Keratinocyte (primary cell): ENCODE data around the gene OR2AJ1. TPM values are rescaled to one million over a fixed set of nuclear protein-coding genes. Genes with fewer than 3 reads are reported as not detected.

ENCODE experiments used
- DNase-seq: peaks from one replicate; pipeline ENCODE4 v3.0.0-alpha.2; 2011; ENCODE audit warnings: low read depth, missing footprints, low spot score
- FAIRE-seq: peaks from 2 replicates; lab custom pipeline; 2011; peaks lifted over from hg19 to GRCh38; lab: Jason Lieb, UNC
- H2AFZ ChIP-seq: 2 replicates; pipeline ENCODE4 v1.6.0; 2012; ENCODE audit warnings: low read length, control low read depth, inconsistent platforms; ENCODE audit not compliant: control insufficient read depth
- H3K27ac ChIP-seq: 2 replicates; pipeline ENCODE4 v1.5.1; 2011; ENCODE audit warnings: low read length; ENCODE audit not compliant: control insufficient read depth, insufficient read depth
- H3K27me3 ChIP-seq: 3 replicates; pipeline ENCODE4 v1.6.0; 2011; ENCODE audit warnings: low read length; ENCODE audit not compliant: control insufficient read depth, insufficient read depth; ENCODE audit errors: extremely low read depth
- H3K36me3 ChIP-seq, 2 experiments: 2 replicates in 1 of 2; 3 replicates in 1 of 2; pipeline ENCODE4 v1.5.1; 2011; ENCODE audit warnings: low read length in 2 of 2, mild to moderate bottlenecking in 1 of 2; ENCODE audit not compliant: control insufficient read depth in 2 of 2, insufficient read depth in 2 of 2; ENCODE audit errors: extremely low read depth in 1 of 2
- H3K4me1 ChIP-seq: 3 replicates; pipeline ENCODE4 v1.5.1; 2011; ENCODE audit warnings: low read length; ENCODE audit not compliant: control insufficient read depth, insufficient read depth; ENCODE audit errors: extremely low read depth
- H3K4me2 ChIP-seq: 3 replicates; pipeline ENCODE4 v1.6.0; 2011; ENCODE audit warnings: low read depth, low read length; ENCODE audit not compliant: control insufficient read depth, insufficient read depth; ENCODE audit errors: extremely low read depth
- H3K4me3 ChIP-seq, 3 experiments: fragments of 200-600 bp in 1 of 3; sonication (generic) in 1 of 3; 2 replicates in 2 of 3; 3 replicates in 1 of 3; pipeline ENCODE4 v1.5.1; 2011 to 2016; ENCODE audit warnings: low read length in 3 of 3, mild to moderate bottlenecking in 3 of 3, control low read depth in 2 of 3, inconsistent platforms in 1 of 3, low read depth in 1 of 3, mixed read lengths in 1 of 3, mixed run types in 1 of 3, moderate library complexity in 1 of 3; ENCODE audit not compliant: control insufficient read depth in 2 of 3, insufficient read depth in 2 of 3; ENCODE audit errors: extremely low read depth in 1 of 3
- H3K79me2 ChIP-seq: 2 replicates; pipeline ENCODE4 v1.6.0; 2012; ENCODE audit warnings: low read length; ENCODE audit not compliant: control insufficient read depth, insufficient read depth
- H3K9ac ChIP-seq: 3 replicates; pipeline ENCODE4 v1.6.0; 2011; ENCODE audit warnings: low read length; ENCODE audit not compliant: control insufficient read depth, insufficient read depth; ENCODE audit errors: extremely low read depth
- H3K9me1 ChIP-seq: 3 replicates; pipeline ENCODE4 v1.6.0; 2011; ENCODE audit warnings: low read length; ENCODE audit not compliant: control insufficient read depth, insufficient read depth; ENCODE audit errors: extremely low read depth
- H3K9me3 ChIP-seq: 2 replicates; pipeline ENCODE4 v1.5.1; 2012; ENCODE audit warnings: low read depth, low read length; ENCODE audit not compliant: control insufficient read depth
- H4K20me1 ChIP-seq: 3 replicates; pipeline ENCODE4 v1.6.0; 2011; ENCODE audit warnings: low read length; ENCODE audit not compliant: control insufficient read depth, insufficient read depth; ENCODE audit errors: extremely low read depth
- EZH2 ChIP-seq: IDR thresholded peaks from one replicate; pipeline ENCODE4 v1.6.1; 2012; ENCODE audit warnings: inconsistent platforms, mild to moderate bottlenecking, low read length, moderate library complexity
- dilution Hi-C: fragments of 300-500 bp; cut with MboI; formaldehyde crosslinking; loops from one replicate; pipeline ENCODE4 v1.7.0; 2020; ENCODE audit warnings: low sequenced_read_pairs; ENCODE audit not compliant: extremely low pct_ligation_motif_present
- polyA plus RNA-seq, 5 experiments: library from polyadenylated mRNA; depleted of rRNA in 3 of 5; stranded (reverse) in 3 of 5; stranded (forward) in 1 of 5; unstranded in 1 of 5; fragments of >200 nt; gene quantifications; 1 replicate in 1 of 5; 2 replicates in 3 of 5; 3 replicates in 1 of 5; pipeline versions ENCODE4 v1.2.1 to v1.2.3, GENCODE V29; 2011 to 2012; ENCODE audit warnings: missing spikeins in 2 of 5, low read depth in 1 of 5, low replicate concordance in 1 of 5
- TF ChIP-seq, protein P1 (sequence below), 3 experiments: IDR thresholded peaks in 1 of 3; conservative IDR thresholded peaks in 1 of 3; optimal IDR thresholded peaks in 1 of 3; 2 replicates in 2 of 3; 3 replicates in 1 of 3; pipeline versions ENCODE3 to v1.5.1; 2011; ENCODE audit warnings: low read length in 3 of 3, mild to moderate bottlenecking in 3 of 3, moderate library complexity in 2 of 3, control low read depth in 1 of 3, inconsistent platforms in 1 of 3; ENCODE audit not compliant: insufficient read depth in 2 of 3; ENCODE audit errors: extremely low read depth in 1 of 3

OR2AJ1 gene
- polyA plus RNA-seq, 1 donor (not counting 4 experiments of a cell fraction or from before 2014, with no cell fraction given): not detected

DNA sequence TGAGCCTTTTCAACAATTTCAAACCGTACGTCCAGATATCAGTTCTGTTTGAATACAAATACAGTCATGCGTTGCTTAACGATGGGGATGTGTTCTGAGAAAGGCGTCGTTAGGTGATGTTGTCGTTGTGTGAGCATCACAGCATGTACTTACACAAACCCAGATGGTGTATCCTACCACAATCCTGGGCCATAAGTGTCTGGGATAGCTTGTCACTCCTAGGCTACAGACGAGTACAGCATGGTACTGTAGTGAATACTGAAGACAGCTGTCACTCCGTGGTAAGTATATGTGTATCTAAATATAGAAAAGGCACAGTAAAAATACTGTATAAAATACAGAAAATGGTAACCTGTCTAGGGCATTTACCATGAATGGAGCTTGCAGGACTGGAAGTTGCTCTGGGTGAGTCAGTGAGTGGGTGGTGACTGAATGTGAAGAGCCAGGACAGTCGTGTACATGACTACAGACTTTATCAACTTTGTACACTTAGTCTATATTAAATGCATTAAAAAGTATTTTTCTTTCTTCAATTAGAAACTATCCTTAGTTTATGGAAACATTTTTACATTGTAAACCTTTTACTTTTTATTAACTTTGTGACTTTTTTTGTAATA, 39.8 kb upstream of the OR2AJ1 start:
- Histone ChIP-seq H4K20me1 (no peaks in the 10 kb centered on the region), H3K79me2 (no peaks in the 10 kb centered on the region), H3K27me3 (no peaks in the 10 kb centered on the region), H2AFZ (no peak overlapping the region), H3K4me3 (no peak overlapping the region), H3K9me3 (no peaks in the 10 kb centered on the region), H3K9me1 (no peaks in the 10 kb centered on the region), H3K4me2 (no peak overlapping the region), H3K36me3 (no peaks in the 10 kb centered on the region), H3K4me1 (no peaks in the 10 kb centered on the region), H3K9ac (no peak overlapping the region), H3K27ac (no peak overlapping the region)
- dilution Hi-C loops: no loop called here
- no peak for TF ChIP-seq EZH2
- TF ChIP-seq, protein P1, sequence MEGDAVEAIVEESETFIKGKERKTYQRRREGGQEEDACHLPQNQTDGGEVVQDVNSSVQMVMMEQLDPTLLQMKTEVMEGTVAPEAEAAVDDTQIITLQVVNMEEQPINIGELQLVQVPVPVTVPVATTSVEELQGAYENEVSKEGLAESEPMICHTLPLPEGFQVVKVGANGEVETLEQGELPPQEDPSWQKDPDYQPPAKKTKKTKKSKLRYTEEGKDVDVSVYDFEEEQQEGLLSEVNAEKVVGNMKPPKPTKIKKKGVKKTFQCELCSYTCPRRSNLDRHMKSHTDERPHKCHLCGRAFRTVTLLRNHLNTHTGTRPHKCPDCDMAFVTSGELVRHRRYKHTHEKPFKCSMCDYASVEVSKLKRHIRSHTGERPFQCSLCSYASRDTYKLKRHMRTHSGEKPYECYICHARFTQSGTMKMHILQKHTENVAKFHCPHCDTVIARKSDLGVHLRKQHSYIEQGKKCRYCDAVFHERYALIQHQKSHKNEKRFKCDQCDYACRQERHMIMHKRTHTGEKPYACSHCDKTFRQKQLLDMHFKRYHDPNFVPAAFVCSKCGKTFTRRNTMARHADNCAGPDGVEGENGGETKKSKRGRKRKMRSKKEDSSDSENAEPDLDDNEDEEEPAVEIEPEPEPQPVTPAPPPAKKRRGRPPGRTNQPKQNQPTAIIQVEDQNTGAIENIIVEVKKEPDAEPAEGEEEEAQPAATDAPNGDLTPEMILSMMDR (optimal IDR thresholded peaks at IDR 0.05 in 1 of 3, IDR thresholded peaks at IDR 0.05 in 1 of 3, conservative IDR thresholded peaks at IDR 0.05 in 1 of 3; ENCODE audit: extremely low read depth in 1 of 3, insufficient read depth in 2 of 3, low read length in 3 of 3): no peak
- DNase-seq (no peak), FAIRE-seq (no peak)

DNA sequence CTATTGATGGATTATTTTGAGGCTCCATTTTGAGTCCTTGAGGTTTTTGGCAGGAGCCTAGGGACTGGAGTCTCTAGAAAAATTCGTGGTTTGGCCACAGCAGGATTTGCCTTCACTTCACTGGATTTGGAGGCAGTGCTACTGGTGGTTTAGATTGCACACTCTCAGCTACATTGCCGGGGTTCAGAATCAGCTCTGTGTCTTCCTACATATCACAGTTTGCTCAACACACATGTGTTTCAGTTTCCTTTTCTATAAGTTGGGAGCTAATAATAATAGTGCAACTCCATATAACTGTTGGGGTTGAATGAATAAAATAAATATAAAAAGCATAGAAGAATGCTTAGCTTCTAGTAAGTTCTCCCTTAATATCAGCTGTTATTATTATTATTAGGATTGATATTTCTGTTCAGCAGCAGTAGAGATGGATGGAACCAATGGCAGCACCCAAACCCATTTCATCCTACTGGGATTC, 29.5 kb upstream of the OR2AJ1 start, which contains the start of gene OR2W3:
OR2W3 (plus strand) TSS at position 425 of the 475 bp plus-strand sequence; CDS start at position 425, 0 bp downstream.
- Histone ChIP-seq H3K9me1 (no peaks in the 10 kb centered on the region), H3K4me1 (no peaks in the 10 kb centered on the region), H3K36me3 (no peaks in the 10 kb centered on the region), H3K9me3 (peaks cover 3% of the 10 kb centered on the region), H3K4me2 (no peak within 1 kb of the TSS), H4K20me1 (no peaks in the 10 kb centered on the region), H3K9ac (no peak within 1 kb of the TSS), H3K79me2 (no peaks in the 10 kb centered on the region), H3K4me3 (no peak within 1 kb of the TSS), H2AFZ (no peak within 1 kb of the TSS), H3K27ac (no peak within 1 kb of the TSS), H3K27me3 (no peaks in the 10 kb centered on the region)
- TF ChIP-seq, protein P1 (optimal IDR thresholded peaks at IDR 0.05 in 1 of 3, IDR thresholded peaks at IDR 0.05 in 1 of 3, conservative IDR thresholded peaks at IDR 0.05 in 1 of 3; ENCODE audit: extremely low read depth in 1 of 3, insufficient read depth in 2 of 3, low read length in 3 of 3): no peak
- no peak for TF ChIP-seq EZH2
- FAIRE-seq: no peak
- no peak for DNase-seq
- dilution Hi-C loops: no loop called here
